HL-60 (cell line): ENCODE data around the gene HACL1.

ENCODE experiments used
- DNase-seq, 2 experiments: peaks; one replicate each; pipeline ENCODE4 v3.0.0-alpha.2; 2010 to 2020; ENCODE audit warnings: low read depth in 1 of 2, low spot score in 1 of 2
- H3K27ac ChIP-seq: fragments of 250-450 bp; sonication (Bioruptor Pico); replicated peaks from 2 replicates; pipeline ENCODE4 v1.5.1; 2020; ENCODE audit warnings: mild to moderate bottlenecking, moderate library complexity
- H3K27me3 ChIP-seq: fragments of 250-450 bp; sonication (Bioruptor Pico); 2 replicates; pipeline ENCODE4 v1.5.1; 2021; ENCODE audit warnings: mild to moderate bottlenecking, moderate library complexity; ENCODE audit not compliant: insufficient read depth, poor library complexity, severe bottlenecking
- H3K4me3 ChIP-seq: replicated peaks from 2 replicates; pipeline ENCODE4 v1.5.1; 2011; ENCODE audit warnings: mild to moderate bottlenecking, control low read depth, low read length; ENCODE audit not compliant: insufficient read depth
- GABPA ChIP-seq: IDR thresholded peaks from 2 replicates; pipeline ENCODE4 v1.6.1; 2012; ENCODE audit warnings: low read depth
- POLR2AphosphoS5 ChIP-seq: IDR thresholded peaks from 2 replicates; pipeline ENCODE4 v1.6.1; 2012; ENCODE audit warnings: low read depth
- REST ChIP-seq: IDR thresholded peaks from 2 replicates; pipeline ENCODE4 v1.6.1; 2012; ENCODE audit warnings: low read depth; ENCODE audit not compliant: insufficient replicate concordance
- SPI1 ChIP-seq: IDR thresholded peaks from 2 replicates; pipeline ENCODE4 v1.6.1; 2012; ENCODE audit warnings: low read depth, mild to moderate bottlenecking, borderline replicate concordance
- TF ChIP-seq, protein P1 (sequence below): IDR thresholded peaks from one replicate; pipeline ENCODE4 v1.5.1; 2011; ENCODE audit warnings: low read length, control low read depth, inconsistent platforms; ENCODE audit not compliant: insufficient read depth

HACL1 gene

GRCh38 chr3:15528854-15529537 lies 72.4 kb downstream of the HACL1 start:
- Histone ChIP-seq H3K27ac (no peak overlapping the region), H3K27me3 (no peaks in the 10 kb centered on the region), H3K4me3 (no peak overlapping the region)
- no peak for DNase-seq
- TF ChIP-seq, protein P1, sequence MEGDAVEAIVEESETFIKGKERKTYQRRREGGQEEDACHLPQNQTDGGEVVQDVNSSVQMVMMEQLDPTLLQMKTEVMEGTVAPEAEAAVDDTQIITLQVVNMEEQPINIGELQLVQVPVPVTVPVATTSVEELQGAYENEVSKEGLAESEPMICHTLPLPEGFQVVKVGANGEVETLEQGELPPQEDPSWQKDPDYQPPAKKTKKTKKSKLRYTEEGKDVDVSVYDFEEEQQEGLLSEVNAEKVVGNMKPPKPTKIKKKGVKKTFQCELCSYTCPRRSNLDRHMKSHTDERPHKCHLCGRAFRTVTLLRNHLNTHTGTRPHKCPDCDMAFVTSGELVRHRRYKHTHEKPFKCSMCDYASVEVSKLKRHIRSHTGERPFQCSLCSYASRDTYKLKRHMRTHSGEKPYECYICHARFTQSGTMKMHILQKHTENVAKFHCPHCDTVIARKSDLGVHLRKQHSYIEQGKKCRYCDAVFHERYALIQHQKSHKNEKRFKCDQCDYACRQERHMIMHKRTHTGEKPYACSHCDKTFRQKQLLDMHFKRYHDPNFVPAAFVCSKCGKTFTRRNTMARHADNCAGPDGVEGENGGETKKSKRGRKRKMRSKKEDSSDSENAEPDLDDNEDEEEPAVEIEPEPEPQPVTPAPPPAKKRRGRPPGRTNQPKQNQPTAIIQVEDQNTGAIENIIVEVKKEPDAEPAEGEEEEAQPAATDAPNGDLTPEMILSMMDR: no peak
- TF ChIP-seq REST: no peak
- TF ChIP-seq SPI1: no peak
- TF ChIP-seq GABPA: no peak
- no peak for TF ChIP-seq POLR2AphosphoS5

- no peak overlapping the region for H3K27ac ChIP-seq
- TF ChIP-seq, protein P1: no peak
- no peak for TF ChIP-seq GABPA
- TF ChIP-seq REST: no peak
- no peak for TF ChIP-seq POLR2AphosphoS5
- TF ChIP-seq SPI1: no peak
- no peak for DNase-seq
- H3K4me3 ChIP-seq: no peak overlapping the region
- no peaks in the 10 kb centered on the region for H3K27me3 ChIP-seq
These were observed 74.3 kb downstream of the HACL1 start for GRCh38 chr3:15527031-15527459.

DNA sequence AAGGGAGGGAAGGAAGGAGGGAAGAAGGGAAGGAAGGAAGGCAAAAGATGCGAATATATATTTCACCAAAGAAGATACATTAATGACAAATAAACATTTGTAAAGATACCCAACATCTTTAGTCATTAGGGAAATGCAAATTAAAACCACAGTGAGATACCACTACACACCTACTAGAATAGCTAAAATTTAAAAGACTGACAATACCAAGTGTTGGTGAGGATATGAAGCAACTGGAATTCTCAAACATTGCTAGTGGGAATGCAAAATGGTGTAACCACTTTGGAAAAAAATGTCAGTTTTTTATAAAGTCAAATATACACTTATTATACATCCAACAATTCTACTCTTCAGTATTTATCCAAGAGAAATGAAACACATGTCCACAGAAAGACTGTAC lies 75.6 kb downstream of the HACL1 start:
- no peak for TF ChIP-seq SPI1
- no peak for TF ChIP-seq POLR2AphosphoS5
- TF ChIP-seq, protein P1: no peak
- TF ChIP-seq GABPA: no peak
- no peak for TF ChIP-seq REST
- no peak for DNase-seq
- no peak overlapping the region for H3K27ac ChIP-seq
- H3K27me3 ChIP-seq: no peaks in the 10 kb centered on the region
- H3K4me3 ChIP-seq: no peak overlapping the region
